Measurements from ENCODE around the gene AP2A1.

Gene AP2A1

DNA sequence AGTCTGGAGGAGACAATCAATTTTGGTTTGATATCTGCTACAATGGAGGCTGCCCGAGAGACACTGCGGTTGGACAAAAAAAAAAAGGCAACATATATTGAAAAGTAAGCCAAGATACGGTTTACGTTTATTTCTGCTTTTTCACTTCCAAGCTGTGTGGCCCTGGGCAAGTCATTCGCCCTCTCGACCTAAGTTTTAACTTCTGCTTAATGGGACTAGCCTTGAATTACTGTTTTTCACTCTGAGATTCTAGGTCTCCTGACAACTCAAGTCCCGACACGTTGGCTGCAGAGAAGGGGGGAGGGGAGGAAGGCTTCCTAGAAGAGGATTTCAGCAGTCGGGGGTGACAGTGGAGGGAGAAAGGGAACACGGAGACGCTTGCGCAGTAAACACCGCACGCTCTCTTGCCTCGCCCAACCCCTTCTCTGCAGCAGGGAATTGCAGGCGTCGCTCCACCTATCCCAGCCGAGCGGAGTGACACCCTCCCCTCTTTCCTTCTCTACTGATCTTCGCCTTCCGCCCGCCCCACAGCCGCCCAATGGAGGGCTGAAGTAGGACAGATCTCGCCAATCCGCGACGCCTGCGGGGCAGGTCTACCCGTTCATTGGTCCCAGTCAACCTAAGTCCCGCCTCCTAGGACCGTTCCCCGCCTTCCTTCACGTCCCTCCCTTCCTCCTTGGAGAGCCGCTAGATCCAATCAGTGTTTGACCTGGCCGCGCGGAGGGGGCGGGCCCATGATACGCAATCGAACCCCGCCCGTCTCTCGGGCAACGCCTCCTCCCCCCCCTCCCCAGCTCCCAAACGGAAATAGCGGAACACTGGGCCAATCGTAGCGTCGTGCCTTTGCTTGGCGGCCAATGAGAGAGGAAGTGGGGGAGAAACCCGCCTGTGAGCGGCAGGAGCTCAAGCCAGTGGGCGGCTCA lies 533 bp upstream of the AP2A1 start:
- peak; percentile 100 for DNase-seq

DNA sequence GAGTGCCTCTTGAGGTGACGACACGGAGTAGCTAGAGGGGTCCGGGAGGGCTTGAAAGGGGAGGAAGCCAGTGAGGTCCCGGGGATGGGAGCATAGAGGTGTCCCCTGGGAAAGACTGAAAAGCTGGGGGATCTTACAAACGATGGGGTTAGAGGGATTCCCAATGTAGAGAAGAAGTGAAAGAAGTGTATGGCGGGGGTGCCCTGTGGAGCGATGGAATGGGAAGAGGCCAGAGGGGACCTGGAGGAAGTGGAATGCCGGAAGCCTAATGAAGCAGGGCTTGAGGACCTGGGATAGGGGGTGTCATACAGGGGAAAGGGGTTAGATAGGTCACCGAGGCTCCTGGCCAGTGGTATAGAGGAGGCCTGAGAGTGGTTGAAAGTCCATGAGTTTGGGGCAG lies 580 bp downstream of the AP2A1 start:
- DNase-seq: no peak

DNA sequence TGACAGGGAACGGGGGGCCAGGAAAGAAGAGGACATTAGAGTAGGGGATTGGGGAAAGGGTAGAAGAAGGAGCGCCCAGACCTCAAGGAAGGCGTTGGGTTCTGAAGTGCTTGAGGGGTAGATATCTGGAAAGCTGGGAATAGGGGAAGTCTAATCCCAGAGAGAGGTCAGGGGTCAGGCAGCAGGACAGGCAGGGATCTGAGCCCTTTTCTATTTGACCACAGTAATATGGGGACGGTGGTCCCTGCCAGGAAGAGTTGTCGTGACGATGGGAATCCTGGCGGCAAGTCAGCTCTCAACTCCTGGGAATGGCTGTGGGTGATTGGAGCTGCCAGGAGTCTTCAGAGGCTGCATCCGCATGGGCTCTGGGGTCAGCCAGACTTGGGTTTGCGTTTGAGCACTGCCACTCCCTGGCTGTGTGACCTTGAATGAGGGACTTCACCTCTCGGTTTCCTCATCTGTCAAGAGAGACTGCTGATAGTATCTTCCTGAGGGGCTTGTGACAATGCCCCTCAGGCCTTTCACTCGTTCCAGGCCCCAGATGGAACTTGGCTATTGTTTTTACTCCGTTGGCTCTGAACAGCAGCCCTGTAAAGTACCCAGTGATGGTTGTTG lies 1.3 kb downstream of the AP2A1 start:
- DNase-seq: no peak

DNA sequence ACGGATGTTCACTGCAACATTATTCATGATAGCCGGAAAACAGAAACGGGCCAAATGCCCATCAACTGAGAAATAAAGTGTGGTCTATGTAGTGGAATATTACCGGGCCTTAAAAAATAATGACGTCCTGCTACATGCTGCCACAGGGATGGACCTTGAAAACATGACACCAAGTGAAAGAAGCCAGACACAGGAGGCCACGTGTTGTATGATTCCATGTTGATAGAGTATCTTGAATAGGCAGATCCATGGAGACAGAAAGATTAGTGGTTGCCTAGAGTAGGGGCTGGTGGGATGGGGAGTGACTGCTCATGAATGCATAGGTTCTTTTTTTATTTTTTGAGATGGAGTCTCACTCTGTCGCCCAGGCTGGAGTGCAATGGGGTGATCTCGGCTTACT lies 3.7 kb downstream of the AP2A1 start:
- no peak for DNase-seq

DNA sequence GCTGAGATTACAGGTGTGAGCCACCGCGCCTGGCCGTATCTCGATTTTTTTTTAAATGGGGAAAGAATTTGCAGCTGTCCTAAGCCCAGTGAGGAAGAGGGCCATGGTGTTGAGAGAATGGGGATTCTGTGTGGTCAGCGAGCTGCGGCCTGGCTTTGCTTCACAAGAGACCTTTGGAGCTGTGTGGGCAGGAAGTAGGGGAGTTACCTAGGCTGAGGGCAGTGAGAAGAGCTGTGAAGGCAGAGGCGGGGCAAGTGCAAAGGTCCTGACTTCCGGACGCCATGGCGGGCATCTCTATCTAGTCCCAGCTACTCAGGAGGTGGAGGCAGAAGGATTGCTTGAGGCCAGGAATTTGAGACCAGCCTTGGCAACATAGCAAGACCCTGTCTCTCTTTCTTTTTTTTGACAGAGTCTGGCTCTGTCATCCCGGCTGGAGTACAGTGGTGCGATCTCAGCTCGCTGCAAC lies 4.9 kb downstream of the AP2A1 start:
- DNase-seq: no peak

DNA sequence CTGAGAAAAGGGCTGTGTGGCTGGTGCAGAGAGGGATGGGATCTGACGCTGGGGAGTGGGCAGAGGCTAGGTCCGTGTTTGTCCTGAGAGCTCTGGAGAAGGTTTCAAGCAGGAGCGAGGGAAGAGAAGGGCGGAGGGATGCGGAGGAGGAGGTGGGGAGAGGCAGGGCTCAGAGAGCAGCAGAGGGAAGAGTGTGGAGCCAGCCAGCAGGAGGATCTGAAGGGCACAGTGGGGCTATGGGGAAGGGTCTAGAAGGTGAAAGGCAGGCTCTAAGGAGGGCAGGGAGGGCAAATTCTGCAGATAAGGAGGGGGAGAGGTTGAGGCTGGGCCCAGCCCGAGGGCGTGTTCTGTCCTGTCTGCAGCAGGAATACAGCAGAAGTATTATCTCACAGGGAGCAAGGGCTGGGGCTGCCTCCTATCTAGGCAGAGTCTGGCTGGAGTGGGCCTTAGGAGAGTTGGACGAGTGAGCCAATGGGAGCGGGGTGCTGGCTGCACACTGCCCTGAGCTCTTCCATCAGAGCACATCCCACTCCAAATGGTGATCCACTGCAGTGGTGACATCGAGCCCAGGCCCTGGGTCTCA lies 6.1 kb downstream of the AP2A1 start:
- no peak for DNase-seq

DNA sequence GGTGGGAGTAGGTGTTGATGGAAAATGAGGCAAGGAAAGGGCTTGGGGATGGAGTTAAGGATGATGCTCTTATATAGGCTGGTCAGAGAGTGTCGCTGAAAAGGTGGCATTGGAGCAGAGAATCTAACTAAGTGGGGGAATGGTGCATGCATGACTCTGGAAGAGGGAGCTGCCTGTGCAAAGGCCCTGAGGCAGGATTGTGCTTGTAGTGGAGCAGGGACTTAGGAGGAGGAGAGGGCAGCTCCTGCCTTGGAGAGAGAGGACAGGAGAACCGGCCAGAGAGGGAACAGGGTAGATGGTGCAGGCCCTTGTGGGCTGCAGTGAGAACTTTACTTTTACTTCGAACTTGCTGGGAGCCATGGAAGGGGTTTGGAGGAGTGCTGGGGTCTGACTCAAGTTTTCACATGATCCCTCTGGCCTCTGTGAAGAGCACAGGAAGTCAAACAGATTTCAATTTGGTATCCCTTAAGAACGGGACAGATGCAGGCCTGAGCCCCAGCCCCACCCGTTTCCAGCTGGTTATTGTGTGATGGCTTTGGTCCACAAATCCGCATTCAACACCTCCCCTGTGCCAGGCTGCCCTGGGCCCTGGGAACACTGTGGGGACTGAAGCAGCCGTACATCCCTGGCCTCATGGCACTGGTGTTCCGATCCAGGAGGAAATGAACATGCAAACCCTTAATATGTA lies 7.0 kb downstream of the AP2A1 start:
- DNase-seq: no peak

DNA sequence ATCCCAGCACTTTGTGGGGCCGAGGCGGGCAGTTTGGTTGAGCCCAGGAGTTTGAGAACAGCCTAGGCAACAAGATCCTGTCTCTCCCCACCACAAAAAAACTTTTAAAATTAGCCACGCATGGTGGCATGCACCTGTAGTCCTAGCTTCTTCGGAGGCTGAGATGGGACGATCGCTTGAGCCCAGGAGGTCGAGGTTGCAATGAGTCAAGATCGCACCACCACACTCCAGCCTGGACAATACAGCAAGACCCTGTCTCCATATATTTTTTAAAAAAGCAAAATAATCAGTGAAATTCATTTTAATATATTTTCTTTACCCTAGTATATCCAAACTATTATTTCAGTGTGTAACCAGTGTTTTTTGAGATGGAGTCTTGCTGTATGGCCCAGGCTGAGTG lies 8.2 kb downstream of the AP2A1 start:
- no peak for DNase-seq

DNA sequence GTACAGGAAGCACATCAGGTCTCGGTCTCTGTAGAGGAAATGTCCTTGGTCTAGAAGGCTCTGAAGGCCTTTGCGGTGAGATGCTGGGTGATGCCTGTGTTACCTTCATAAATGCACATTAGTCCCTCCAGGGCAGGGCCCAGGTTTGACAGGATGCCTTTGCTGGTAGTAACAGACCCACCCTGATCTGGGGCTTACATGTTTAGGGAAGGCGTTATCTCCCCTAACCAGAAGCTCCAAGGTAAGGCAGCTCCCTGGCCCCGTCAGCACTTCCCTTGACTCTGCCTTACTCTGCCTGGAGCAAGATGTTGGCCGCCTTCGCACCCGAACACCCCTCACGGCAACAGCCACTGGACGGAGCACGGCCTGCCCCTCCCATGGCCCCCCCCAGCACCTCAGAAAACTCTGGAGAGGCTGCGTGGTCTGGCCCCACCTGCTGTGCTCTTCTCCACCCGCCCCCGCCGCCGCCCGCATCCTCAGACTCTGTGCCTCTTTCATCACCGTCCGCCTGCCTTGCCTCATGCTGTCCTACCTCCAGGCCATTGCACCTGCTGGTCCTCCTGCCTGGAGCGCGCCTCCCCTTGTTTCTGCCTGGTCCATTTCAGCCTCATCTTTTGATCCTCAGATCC lies 9.1 kb downstream of the AP2A1 start:
- no peak for DNase-seq

DNA sequence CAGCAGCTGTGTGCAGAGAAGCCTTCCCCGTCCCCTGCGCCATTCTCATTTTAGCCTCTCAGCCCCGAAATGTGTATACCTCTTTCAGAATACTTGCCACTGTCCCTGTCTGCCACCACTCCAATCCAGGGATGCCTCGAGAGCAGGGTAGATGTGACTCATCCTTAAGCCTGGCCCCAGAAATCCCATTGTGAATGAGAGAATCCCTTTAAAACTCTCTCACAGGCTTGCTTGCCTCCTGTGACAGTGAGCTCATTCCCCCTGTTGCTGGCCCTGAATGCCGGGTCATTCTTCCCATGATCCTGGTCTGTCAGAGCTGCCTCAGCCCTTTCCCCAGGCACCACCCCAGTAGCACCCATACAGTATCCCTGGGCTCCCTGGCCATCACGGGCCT lies 9.6 kb downstream of the AP2A1 start:
- no peak for DNase-seq

DNA sequence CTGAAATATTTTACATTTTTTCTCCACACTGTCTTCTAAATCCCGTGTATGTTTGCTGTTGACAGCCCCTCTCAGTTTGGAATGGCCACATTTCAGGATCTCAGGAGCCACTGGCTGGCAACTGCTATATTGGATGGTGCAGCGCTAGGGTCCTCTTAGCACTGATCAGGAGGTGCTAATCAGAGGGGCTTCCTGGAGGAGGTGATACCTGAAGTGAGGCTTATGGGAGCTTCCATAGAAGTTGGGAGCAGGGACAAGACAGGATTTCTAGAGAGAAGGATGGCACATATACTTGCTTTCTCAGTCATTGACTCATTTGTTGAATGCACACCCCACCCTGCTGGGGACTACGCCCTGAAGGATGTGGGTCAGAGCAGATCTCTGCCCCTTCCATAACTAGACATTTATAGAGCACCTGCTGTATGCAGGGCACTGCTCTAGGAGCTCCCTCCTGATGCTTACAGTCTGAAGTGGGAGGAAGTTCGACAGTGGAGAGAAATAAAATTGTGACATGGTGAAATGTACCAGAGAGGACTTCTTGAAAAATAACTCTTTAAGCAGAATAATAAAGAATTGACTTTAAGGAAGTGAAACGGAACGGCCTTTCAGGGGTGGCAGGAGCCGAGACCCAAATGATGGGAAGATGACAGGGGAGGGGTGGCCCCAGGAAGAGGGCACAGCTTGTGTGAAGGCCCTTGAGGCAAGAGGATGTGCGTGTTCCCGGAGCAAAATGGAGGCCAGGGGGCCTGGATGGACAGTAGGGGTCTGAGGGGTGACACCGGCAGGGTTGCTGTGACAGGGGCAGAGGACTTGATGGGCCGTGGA lies 13.1 kb downstream of the AP2A1 start:
- no peak for DNase-seq

DNA sequence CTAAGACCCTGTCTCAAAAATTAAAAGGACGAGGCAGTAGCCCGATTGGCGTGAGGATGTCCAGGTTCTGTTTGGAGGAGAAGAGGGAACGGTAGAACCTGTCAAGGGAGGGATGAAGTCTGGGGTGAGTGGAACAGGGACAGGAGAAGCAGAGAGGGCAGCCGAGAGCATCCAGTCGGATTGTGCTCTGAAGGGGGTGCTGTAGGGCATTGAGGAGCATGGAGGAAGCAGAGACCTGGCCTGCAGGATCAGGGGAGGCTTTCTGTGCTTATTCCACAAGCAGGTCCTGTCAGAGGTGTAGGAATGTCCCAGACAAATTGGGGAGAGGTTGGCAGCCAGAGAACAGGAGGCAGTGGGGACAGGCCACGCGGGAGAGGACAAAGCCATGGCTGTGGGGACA lies 14.1 kb downstream of the AP2A1 start:
- no peak for DNase-seq

DNA sequence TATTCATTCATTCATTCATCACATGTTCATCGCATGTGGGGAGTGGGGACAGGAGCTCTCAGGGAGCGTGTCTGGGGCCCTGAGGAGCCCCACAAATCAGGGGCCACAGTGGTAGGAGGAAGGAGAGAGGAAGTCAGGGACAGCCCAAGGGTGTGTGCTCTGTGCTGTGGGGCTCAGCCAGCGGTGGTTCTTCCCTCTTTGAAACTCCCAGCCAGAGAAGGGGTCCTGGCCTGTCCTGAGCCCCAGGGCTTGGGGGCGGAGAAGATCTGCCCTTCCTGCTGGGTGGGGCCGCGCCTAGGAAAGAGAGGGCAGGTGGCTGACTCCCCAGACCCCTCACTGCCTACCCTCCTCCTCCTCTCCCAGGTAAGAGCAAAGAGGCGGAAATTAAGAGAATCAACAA lies 14.6 kb downstream of the AP2A1 start:
- no peak for DNase-seq

DNA sequence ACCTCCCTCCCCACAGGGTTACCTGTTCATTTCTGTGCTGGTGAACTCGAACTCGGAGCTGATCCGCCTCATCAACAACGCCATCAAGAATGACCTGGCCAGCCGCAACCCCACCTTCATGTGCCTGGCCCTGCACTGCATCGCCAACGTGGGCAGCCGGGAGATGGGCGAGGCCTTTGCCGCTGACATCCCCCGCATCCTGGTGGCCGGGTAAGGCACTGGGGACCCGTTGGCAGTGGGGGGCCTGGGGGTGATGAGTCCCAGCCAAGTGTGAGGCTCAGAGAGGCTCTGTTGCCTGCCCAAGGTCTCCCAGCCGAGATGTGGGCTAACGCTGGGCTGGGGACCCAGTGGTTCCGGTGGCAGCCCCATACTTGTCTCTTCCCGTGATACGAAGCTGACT lies 15.7 kb downstream of the AP2A1 start:
- DNase-seq: no peak

DNA sequence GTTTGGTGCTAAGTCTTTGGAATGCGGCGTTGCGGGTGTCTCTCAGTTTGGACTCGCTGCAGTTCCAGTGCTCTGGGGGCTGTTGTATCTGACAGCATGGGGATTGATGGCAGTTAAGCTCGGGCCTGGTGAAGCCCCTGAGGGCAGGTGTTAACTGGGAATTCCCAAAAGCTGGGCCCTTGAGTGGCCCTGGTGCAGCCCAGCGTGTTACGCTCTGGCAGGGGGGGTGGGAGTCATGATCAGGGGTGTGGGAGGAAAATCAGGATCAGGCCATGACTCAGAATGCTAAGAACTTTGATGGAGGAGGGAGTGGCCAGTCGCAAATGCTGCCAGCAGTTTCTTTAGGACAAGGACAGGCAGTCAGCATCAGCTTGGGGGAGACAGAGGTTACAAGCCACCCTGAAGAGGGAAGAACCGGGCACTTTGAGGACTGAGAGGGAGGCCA lies 19.6 kb downstream of the AP2A1 start:
- DNase-seq: no peak

DNA sequence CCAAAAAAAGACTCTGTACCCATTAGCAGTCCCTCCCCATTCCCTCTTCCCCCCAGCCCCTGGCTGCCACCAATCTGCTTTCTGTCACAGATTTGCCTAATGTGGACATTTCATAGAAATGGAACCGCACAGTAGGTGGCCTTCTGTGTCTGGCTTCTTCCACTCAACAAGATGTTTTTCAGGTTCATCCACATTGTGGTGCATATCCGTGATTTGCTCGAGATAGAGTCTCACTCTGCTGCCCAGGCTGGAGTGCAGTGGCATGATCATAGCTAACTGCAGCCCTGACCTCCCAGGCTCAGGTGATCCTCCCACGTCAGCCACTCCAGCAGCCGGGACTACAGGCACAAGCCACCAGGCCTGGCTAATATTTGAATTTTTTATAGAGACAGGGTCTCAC lies 20.9 kb downstream of the AP2A1 start:
- DNase-seq: no peak

DNA sequence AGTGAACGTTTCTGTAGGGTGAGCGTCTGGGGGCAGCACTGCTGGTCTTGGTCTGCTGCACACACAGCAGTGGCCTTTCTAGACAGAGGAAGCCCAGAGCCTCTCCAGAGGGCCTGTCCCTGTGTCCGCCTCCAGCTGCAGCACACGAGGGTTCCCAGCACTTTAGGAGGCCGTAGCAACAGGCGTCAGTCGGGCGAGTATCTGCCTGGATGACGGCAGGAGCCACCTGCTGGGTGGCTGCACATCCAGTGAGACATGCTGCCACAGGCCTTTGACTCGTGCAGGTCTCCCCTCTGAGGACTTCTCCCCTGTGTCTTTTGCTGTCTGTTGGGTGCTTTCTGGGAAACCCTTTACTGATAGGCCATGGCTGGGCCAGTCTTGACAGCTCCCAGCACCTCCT lies 22.1 kb downstream of the AP2A1 start:
- DNase-seq: no peak

DNA sequence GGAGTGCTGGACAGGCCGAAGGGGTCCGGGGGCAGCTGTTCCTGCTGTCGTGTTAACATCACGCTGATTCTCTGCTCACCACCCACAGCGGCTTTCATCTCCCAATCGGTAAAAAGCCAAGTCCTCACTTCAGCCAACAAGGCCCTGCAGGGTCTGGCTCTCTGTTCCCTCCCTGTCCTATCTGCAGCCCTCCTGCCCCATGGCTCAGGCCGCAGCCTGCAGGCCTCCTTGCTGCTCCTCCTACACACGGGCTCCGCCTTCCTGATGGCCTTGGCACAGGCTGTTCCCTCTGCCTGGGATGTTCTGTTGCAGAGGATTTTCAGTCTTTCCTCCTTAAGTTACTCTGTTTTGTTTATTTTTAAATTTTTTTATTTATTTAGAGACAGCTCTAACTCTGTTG lies 24.1 kb downstream of the AP2A1 start:
- DNase-seq: no peak

DNA sequence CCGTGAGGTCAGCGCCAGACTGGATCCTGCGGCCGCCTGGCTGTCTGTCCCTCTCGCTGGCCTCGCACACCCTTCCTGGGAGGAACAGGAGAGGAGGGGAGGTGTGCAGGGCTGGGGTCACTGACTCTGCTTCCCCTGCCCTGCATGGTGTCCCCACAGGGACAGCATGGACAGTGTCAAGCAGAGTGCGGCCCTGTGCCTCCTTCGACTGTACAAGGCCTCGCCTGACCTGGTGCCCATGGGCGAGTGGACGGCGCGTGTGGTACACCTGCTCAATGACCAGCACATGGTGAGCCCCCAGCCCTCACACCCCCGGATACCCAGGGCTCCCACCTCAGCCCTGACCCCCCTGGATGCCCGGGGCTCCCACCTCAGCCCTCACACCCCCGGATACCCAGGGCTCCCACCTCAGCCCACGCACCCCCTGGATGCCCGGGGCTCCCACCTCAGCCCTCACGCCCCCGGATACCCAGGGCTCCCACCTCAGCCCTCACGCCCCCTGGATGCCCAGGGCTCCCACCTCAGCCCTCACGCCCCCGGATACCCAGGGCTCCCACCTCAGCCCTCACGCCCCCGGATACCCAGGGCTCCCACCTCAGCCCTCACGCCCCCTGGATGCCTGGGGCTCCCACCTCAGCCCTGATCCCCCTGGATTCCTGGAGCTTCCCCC lies 25.1 kb downstream of the AP2A1 start:
- no peak for DNase-seq

DNA sequence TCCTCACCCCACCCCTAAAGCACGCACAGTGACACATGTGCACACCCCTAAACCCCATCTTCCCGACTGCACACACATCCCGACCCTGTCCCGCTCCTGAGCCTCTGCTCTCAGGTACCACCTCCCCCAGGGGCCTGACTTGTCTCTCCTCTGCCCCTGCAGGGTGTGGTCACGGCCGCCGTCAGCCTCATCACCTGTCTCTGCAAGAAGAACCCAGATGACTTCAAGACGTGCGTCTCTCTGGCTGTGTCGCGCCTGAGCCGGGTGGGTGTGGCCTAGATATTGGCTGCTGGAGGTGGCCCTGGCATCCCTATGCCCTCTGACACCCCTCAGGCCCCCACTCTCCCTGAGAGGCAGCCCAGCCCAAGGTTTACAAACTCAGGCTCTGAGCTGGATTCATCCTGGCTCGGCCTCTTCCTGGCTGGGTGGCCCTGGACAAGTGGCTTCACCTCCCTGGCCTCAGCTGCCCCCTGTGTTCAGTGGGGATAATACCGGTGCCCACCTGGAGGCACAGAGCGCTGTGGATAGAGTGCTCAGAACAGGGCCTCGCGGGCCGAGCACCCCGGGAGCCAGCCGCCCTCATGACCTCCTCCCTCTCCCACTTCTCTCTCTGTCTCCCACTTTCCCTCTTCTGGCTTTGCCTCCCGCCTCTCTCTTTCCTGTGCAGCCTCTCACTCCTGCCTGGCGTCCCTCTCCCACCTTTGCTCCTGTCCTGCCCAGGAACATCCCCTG lies 26.2 kb downstream of the AP2A1 start:
- no peak for DNase-seq

DNA sequence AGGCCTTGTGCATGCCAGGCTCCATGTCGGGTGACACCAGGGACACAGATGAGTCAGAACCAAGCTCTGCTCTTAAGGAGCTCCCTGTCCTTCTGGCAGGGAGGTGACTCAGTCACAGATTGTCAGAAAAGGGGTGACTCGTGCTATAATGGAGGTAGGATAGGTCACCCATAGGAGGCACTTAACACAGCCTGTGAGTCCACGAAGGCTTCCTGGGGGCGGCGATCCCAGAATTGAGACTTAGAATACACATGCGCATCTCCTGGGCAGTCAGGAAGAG lies 26.7 kb downstream of the AP2A1 start:
- no peak for DNase-seq

Measured in NCI-H1930 (cell line).